ENCODE results near the gene STK32A. TPM values are rescaled to one million over a fixed set of nuclear protein-coding genes. Genes with fewer than 3 reads are reported as not detected.

STK32A gene
- total and polyA plus RNA-seq, 2 experiments from 2014 or later = 0.83 to 1.1 TPM

GRCh38 chr5:147216552-147217154 lies 18.2 kb upstream of the STK32A start:
- no peaks in the 10 kb centered on the region for H3K9me3 ChIP-seq (ENCODE audit: low read depth)
- no peak overlapping the region for H3K4me3 ChIP-seq
- H3K4me1 ChIP-seq (ENCODE audit: low read depth) = no peaks in the 10 kb centered on the region
- peak in 1 of 2 donors; percentile 30 for DNase-seq (ENCODE audit: low read depth in 1 of 2, low spot score in 1 of 2)
- H3K27me3 ChIP-seq = no peaks in the 10 kb centered on the region
- TF ChIP-seq CTCF (IDR thresholded peaks at IDR 0.05; ENCODE audit: low read depth, low read length) = no peak
- H3K36me3 ChIP-seq = no peaks in the 10 kb centered on the region
- no peak overlapping the region for H3K27ac ChIP-seq

- Histone ChIP-seq H3K4me1 (ENCODE audit: low read depth) (no peaks in the 10 kb centered on the region), H3K27ac (no peak overlapping the region), H3K9me3 (ENCODE audit: low read depth) (no peaks in the 10 kb centered on the region), H3K4me3 (no peak overlapping the region), H3K27me3 (no peaks in the 10 kb centered on the region), H3K36me3 (no peaks in the 10 kb centered on the region)
- no peak for TF ChIP-seq CTCF (IDR thresholded peaks at IDR 0.05; ENCODE audit: low read depth, low read length)
- no peak for DNase-seq (ENCODE audit: low read depth in 1 of 2, low spot score in 1 of 2)
These were observed 11.5 kb upstream of the STK32A start for GRCh38 chr5:147223343-147223742.

- no peaks in the 10 kb centered on the region for H3K27me3 ChIP-seq
- peak; percentile 56 to 68 for DNase-seq (ENCODE audit: low read depth in 1 of 2, low spot score in 1 of 2)
- no peaks in the 10 kb centered on the region for H3K36me3 ChIP-seq
- no peak overlapping the region for H3K27ac ChIP-seq
- H3K4me1 ChIP-seq (ENCODE audit: low read depth) = no peaks in the 10 kb centered on the region
- no peaks in the 10 kb centered on the region for H3K9me3 ChIP-seq (ENCODE audit: low read depth)
- peak; percentile 72 for TF ChIP-seq CTCF (IDR thresholded peaks at IDR 0.05; ENCODE audit: low read depth, low read length)
- no peak overlapping the region for H3K4me3 ChIP-seq
These were observed 10.7 kb upstream of the STK32A start for GRCh38 chr5:147223948-147224791.

GRCh38 chr5:147225938-147226337 lies 8.9 kb upstream of the STK32A start:
- H3K4me3 ChIP-seq = no peak overlapping the region
- H3K9me3 ChIP-seq (ENCODE audit: low read depth) = no peaks in the 10 kb centered on the region
- H3K36me3 ChIP-seq = no peaks in the 10 kb centered on the region
- H3K27me3 ChIP-seq = peaks cover 10% of the 10 kb centered on the region
- TF ChIP-seq CTCF (IDR thresholded peaks at IDR 0.05; ENCODE audit: low read depth, low read length) = no peak
- no peak for DNase-seq (ENCODE audit: low read depth in 1 of 2, low spot score in 1 of 2)
- no peak overlapping the region for H3K27ac ChIP-seq
- H3K4me1 ChIP-seq (ENCODE audit: low read depth) = no peaks in the 10 kb centered on the region

GRCh38 chr5:147226512-147226911 lies 8.3 kb upstream of the STK32A start:
- no peak for TF ChIP-seq CTCF (IDR thresholded peaks at IDR 0.05; ENCODE audit: low read depth, low read length)
- H3K27ac ChIP-seq = no peak overlapping the region
- no peaks in the 10 kb centered on the region for H3K4me1 ChIP-seq (ENCODE audit: low read depth)

More at GRCh38 chr5:147226512-147226911, 8.3 kb upstream of the STK32A start:
- Histone ChIP-seq H3K4me3 (no peak overlapping the region), H3K9me3 (ENCODE audit: low read depth) (no peaks in the 10 kb centered on the region), H3K36me3 (no peaks in the 10 kb centered on the region), H3K27me3 (peaks cover 15% of the 10 kb centered on the region)
- DNase-seq (ENCODE audit: low read depth in 1 of 2, low spot score in 1 of 2) = no peak

Data from cardiac muscle cell (in vitro differentiated cells and primary cell).